PC-9 (cell line): Measurements from ENCODE around the gene ITFG1. TPM values are rescaled to one million over a fixed set of nuclear protein-coding genes. Genes with fewer than 3 reads are reported as not detected.

Experiments
- BruUV-seq: library from RNA; stranded (reverse); fragments of 400-500 nt; replicated peaks from 2 replicates; lab custom pipeline; 2021; lab: Mats Ljungman, UMichigan
- CTCF ChIA-PET: fragments of 300-600 bp; sonication (Branson Sonifier 250); formaldehyde crosslinking; loops from one replicate; lab custom pipeline; 2022; ENCODE audit warnings: antibody characterized with exemption; lab: Charles Lee
- POLR2A ChIA-PET: fragments of 300-600 bp; sonication (Branson Sonifier 250); formaldehyde crosslinking; loops from one replicate; lab custom pipeline; 2022; ENCODE audit warnings: antibody characterized with exemption; ENCODE audit not compliant: unreplicated experiment; lab: Charles Lee
- DNase-seq, 2 experiments: peaks; one replicate each; pipeline versions ENCODE4 v3.0.0 to v3.0.0-alpha.2; 2015 to 2022; ENCODE audit warnings: mixed read lengths in 1 of 2
- H2AFZ ChIP-seq: fragments of 200-600 bp; sonication (generic); 2 replicates; pipeline ENCODE4 v1.8.1; 2017; ENCODE audit warnings: antibody characterized with exemption
- H3F3A ChIP-seq: fragments of 200-600 bp; sonication (generic); 2 replicates; pipeline ENCODE4 v1.8.1; 2017; ENCODE audit warnings: antibody characterized with exemption, mild to moderate bottlenecking, low read depth; ENCODE audit not compliant: insufficient read depth
- H3K27ac ChIP-seq: fragments of 200-600 bp; sonication (generic); 2 replicates; pipeline ENCODE4 v1.6.1; 2016; ENCODE audit warnings: mixed run types
- H3K27me3 ChIP-seq: fragments of 200-600 bp; sonication (generic); 2 replicates; pipeline ENCODE4 v1.6.1; 2016; ENCODE audit warnings: low read depth, mixed run types; ENCODE audit not compliant: insufficient read depth
- H3K36me3 ChIP-seq: fragments of 200-600 bp; sonication (generic); 2 replicates; pipeline ENCODE4 v1.6.1; 2016; ENCODE audit warnings: low read depth, mixed run types
- H3K4me1 ChIP-seq: fragments of 200-600 bp; sonication (generic); replicated peaks from 2 replicates; pipeline ENCODE4 v1.6.1; 2016; ENCODE audit warnings: mixed run types; ENCODE audit not compliant: insufficient read depth
- H3K4me2 ChIP-seq: fragments of 200-600 bp; sonication (generic); 2 replicates; pipeline ENCODE4 v1.6.1; 2017; ENCODE audit warnings: mixed run types
- H3K4me3 ChIP-seq: fragments of 200-600 bp; sonication (generic); 2 replicates; pipeline ENCODE4 v1.6.1; 2016; ENCODE audit warnings: mixed run types
- H3K79me2 ChIP-seq: fragments of 200-600 bp; sonication (generic); 2 replicates; pipeline ENCODE4 v1.6.1; 2017; ENCODE audit warnings: low read depth, mixed run types
- H3K9me2 ChIP-seq: fragments of 200-600 bp; sonication (generic); 2 replicates; pipeline ENCODE4 v1.8.1; 2017; ENCODE audit warnings: mild to moderate bottlenecking; ENCODE audit not compliant: insufficient read depth
- H3K9me3 ChIP-seq: fragments of 200-600 bp; sonication (generic); 2 replicates; pipeline ENCODE4 v1.8.1; 2016; ENCODE audit warnings: low read depth; ENCODE audit not compliant: insufficient read depth
- H4K20me1 ChIP-seq: fragments of 200-600 bp; sonication (generic); 2 replicates; pipeline ENCODE4 v1.8.1; 2017; ENCODE audit not compliant: insufficient read depth
- CTCF ChIP-seq: fragments of 200-600 bp; sonication (generic); conservative IDR thresholded peaks from 2 replicates; pipeline ENCODE4 v1.6.1; 2017; ENCODE audit warnings: mixed run types, antibody characterized with exemption, mild to moderate bottlenecking, moderate library complexity
- EZH2 ChIP-seq: fragments of 200-600 bp; sonication (generic); IDR thresholded peaks from 2 replicates; pipeline ENCODE4 v1.8.0; 2017; ENCODE audit warnings: antibody characterized with exemption, low read depth
- intact Hi-C: fragments of 100-400 bp; cut with micrococcal nuclease; formaldehyde crosslinking; loops from one replicate; pipeline ENCODE4 v1.10.0; 2022; ENCODE audit not compliant: unreplicated experiment
- total RNA-seq: library from RNA; stranded (reverse); gene quantifications from 2 replicates; pipeline ENCODE4 v1.2.3, GENCODE V29; 2021

Gene ITFG1
- total RNA-seq, 1 experiment from 2014 or later, result 33.0 TPM

- H3K36me3 ChIP-seq, result peaks cover 6% of the 10 kb centered on the region; the same call in 1 of the 2 replicates
- H2AFZ ChIP-seq, result no peak overlapping the region
- no peaks in the 10 kb centered on the region for H3K4me1 ChIP-seq
- no peaks in the 10 kb centered on the region for H3K9me3 ChIP-seq
- no peaks in the 10 kb centered on the region for H3K9me2 ChIP-seq
- no peak overlapping the region for H3K27ac ChIP-seq
- POLR2A ChIA-PET, result no interaction called here
- DNase-seq, result no peak
- H4K20me1 ChIP-seq, result peaks cover 11% of the 10 kb centered on the region; the same call in 1 of the 2 replicates
- CTCF ChIA-PET, result no interaction called here
- no peak overlapping the region for H3K4me2 ChIP-seq
- H3K4me3 ChIP-seq, result no peak overlapping the region
- TF ChIP-seq CTCF (no peak), EZH2 (no peak)
- no TSS peak for BruUV-seq
- intact Hi-C loops, result no loop called here
- no peaks in the 10 kb centered on the region for H3F3A ChIP-seq
- peaks cover 29% of the 10 kb centered on the region for H3K79me2 ChIP-seq
- H3K27me3 ChIP-seq, result no peaks in the 10 kb centered on the region
Measured at GRCh38 chr16:47480410-47480809, 19.5 kb upstream of the ITFG1 start.

GRCh38 chr16:47477679-47478078 lies 16.8 kb upstream of the ITFG1 start:
- H3K27ac ChIP-seq, result no peak overlapping the region
- POLR2A ChIA-PET, result no interaction called here
- no TSS peak for BruUV-seq

DNA sequence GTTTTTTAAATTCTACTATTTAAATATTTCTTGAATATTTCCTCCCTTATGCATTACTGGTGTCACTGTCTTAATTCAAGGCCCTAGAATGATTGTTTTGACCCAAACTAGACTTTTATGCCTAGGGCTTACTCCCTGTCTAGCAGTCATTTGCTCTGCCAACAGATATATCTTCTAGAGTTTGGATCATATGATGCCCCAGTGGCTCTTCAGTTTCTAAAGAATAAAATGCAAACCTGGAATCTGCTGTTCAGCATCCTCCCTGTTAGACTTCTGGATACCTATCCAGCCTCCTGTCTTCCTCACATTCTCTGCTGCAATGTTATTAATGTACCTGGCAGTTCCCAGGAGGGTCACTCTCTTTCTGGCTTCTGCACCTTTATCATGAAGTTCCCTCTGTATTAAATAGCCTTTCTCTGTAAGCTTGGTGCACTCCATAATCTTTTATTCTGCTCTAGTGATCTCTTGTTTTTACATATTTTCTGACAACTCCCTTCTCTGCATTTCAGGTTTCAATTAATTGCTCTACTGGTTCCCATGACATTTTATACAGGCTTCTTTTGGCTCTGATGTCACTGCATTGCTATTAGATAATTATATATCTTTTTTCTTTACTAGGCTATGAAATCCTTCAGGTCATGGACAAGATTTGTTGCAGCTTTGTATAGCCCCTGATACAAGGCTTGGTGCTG lies 15.9 kb upstream of the ITFG1 start:
- DNase-seq, result no peak
- Histone ChIP-seq H3K27me3 (no peaks in the 10 kb centered on the region), H4K20me1 (no peaks in the 10 kb centered on the region), H3K9me2 (no peaks in the 10 kb centered on the region), H3K9me3 (no peaks in the 10 kb centered on the region), H3K79me2 (peaks cover 28% of the 10 kb centered on the region), H3K4me1 (no peaks in the 10 kb centered on the region), H3K36me3 (no peaks in the 10 kb centered on the region), H3K4me3 (no peak overlapping the region), H2AFZ (no peak overlapping the region), H3F3A (no peaks in the 10 kb centered on the region), H3K27ac (no peak overlapping the region), H3K4me2 (no peak overlapping the region)
- BruUV-seq, result no TSS peak
- ChIA-PET CTCF (no interaction called here), POLR2A (no interaction called here)
- TF ChIP-seq CTCF, result no peak
- no peak for TF ChIP-seq EZH2
- intact Hi-C loops, result no loop called here

More at GRCh38 chr16:47477679-47478078, 16.8 kb upstream of the ITFG1 start:
- no peaks in the 10 kb centered on the region for H3K9me3 ChIP-seq
- H3K79me2 ChIP-seq, result peaks cover 31% of the 10 kb centered on the region
- CTCF ChIA-PET, result interaction anchor here (0.6 kb wide), 1 partner anchor 570 kb away, joined by 3 read pairs; no protein-coding TSS in a partner anchor
- H3K4me2 ChIP-seq, result no peak overlapping the region
- 0 out of 2 replicates have a peak, but pooled peaks cover 2% of the 10 kb centered on the region for H4K20me1 ChIP-seq
- no peak overlapping the region for H3K4me3 ChIP-seq
- H2AFZ ChIP-seq, result no peak overlapping the region
- H3K9me2 ChIP-seq, result no peaks in the 10 kb centered on the region
- DNase-seq, result no peak
- no peaks in the 10 kb centered on the region for H3K36me3 ChIP-seq
- TF ChIP-seq EZH2, result no peak
- no peak for TF ChIP-seq CTCF
- H3F3A ChIP-seq, result no peaks in the 10 kb centered on the region
- intact Hi-C loops, result no loop called here
- H3K27me3 ChIP-seq, result no peaks in the 10 kb centered on the region
- H3K4me1 ChIP-seq, result no peaks in the 10 kb centered on the region
